Loucy (cell line): ENCODE measurements around the gene GUCD1.

Source experiments
- H2AFZ ChIP-seq: fragments of 200-600 bp; sonication (generic); 2 replicates; pipeline ENCODE4 v1.6.0; 2016; ENCODE audit warnings: antibody characterized with exemption, mild to moderate bottlenecking, low read length, moderate library complexity
- H3F3A ChIP-seq: fragments of 200-600 bp; 2 replicates; pipeline ENCODE4 v1.6.0; 2016; ENCODE audit warnings: antibody characterized with exemption, low read depth, mild to moderate bottlenecking
- H3K27me3 ChIP-seq: fragments of 200-600 bp; sonication (generic); 2 replicates; pipeline ENCODE4 v1.6.1; 2014; ENCODE audit warnings: low read length, mild to moderate bottlenecking; ENCODE audit not compliant: insufficient read depth, poor library complexity, severe bottlenecking
- H3K36me3 ChIP-seq: fragments of 200-600 bp; sonication (generic); 2 replicates; pipeline ENCODE4 v1.6.1; 2016; ENCODE audit warnings: low read length; ENCODE audit not compliant: insufficient read depth
- H3K4me1 ChIP-seq: fragments of 200-600 bp; sonication (generic); 2 replicates; pipeline ENCODE4 v1.5.1; 2014; ENCODE audit warnings: low read length, mild to moderate bottlenecking; ENCODE audit not compliant: insufficient read depth, poor library complexity, severe bottlenecking
- H3K4me2 ChIP-seq: fragments of 200-600 bp; sonication (generic); 2 replicates; pipeline ENCODE4 v1.6.0; 2014; ENCODE audit warnings: antibody characterized with exemption, low read length, low read depth, mild to moderate bottlenecking; ENCODE audit not compliant: poor library complexity, severe bottlenecking
- H3K4me3 ChIP-seq: fragments of 200-600 bp; sonication (generic); 2 replicates; pipeline ENCODE4 v1.5.1; 2014; ENCODE audit warnings: low read length, mild to moderate bottlenecking, mixed read lengths; ENCODE audit not compliant: poor library complexity, severe bottlenecking
- H3K79me2 ChIP-seq: fragments of 200-600 bp; sonication (generic); 2 replicates; pipeline ENCODE4 v1.6.1; 2014; ENCODE audit warnings: low read length; ENCODE audit not compliant: insufficient read depth
- H3K9ac ChIP-seq: fragments of 200-600 bp; sonication (generic); 2 replicates; pipeline ENCODE4 v1.6.0; 2014; ENCODE audit warnings: mild to moderate bottlenecking, low read depth, low read length, moderate library complexity; ENCODE audit not compliant: poor library complexity, severe bottlenecking
- H3K9me2 ChIP-seq: fragments of 200-600 bp; sonication (generic); replicated peaks from 2 replicates; pipeline ENCODE4 v1.6.1; 2016; ENCODE audit warnings: low read depth, low read length, mixed read lengths
- H3K9me3 ChIP-seq: fragments of 200-600 bp; sonication (generic); 2 replicates; pipeline ENCODE4 v1.6.1; 2014; ENCODE audit warnings: mild to moderate bottlenecking, antibody characterized with exemption, low read length, low read depth; ENCODE audit not compliant: insufficient read depth
- H4K20me1 ChIP-seq: fragments of 200-600 bp; sonication (generic); 2 replicates; pipeline ENCODE4 v1.6.0; 2014; ENCODE audit warnings: antibody characterized with exemption, low read length, mild to moderate bottlenecking; ENCODE audit not compliant: insufficient read depth, poor library complexity, severe bottlenecking
- CTCF ChIP-seq: fragments of 200-600 bp; sonication (generic); conservative IDR thresholded peaks from 2 replicates; pipeline ENCODE4 v1.5.1; 2014; ENCODE audit warnings: mild to moderate bottlenecking, antibody characterized with exemption, low read length
- EZH2phosphoT487 ChIP-seq: fragments of 200-600 bp; IDR thresholded peaks from 2 replicates; pipeline ENCODE4 v1.6.1; 2018; ENCODE audit warnings: antibody characterized with exemption, mild to moderate bottlenecking, moderate library complexity, borderline replicate concordance

The GUCD1 gene

GRCh38 chr22:24587948-24588347 lies 33.0 kb upstream of the GUCD1 start:
- Histone ChIP-seq H3K4me2 (no peak overlapping the region), H3F3A (no peaks in the 10 kb centered on the region), H3K36me3 (no peaks in the 10 kb centered on the region), H3K9me2 (no peaks in the 10 kb centered on the region), H3K27me3 (no peaks in the 10 kb centered on the region), H2AFZ (no peak overlapping the region), H3K4me3 (no peak overlapping the region), H3K4me1 (no peaks in the 10 kb centered on the region), H4K20me1 (no peaks in the 10 kb centered on the region), H3K9ac (no peak overlapping the region), H3K79me2 (no peaks in the 10 kb centered on the region), H3K9me3 (no peaks in the 10 kb centered on the region)
- no peak for TF ChIP-seq CTCF
- no peak for TF ChIP-seq EZH2phosphoT487

- no peaks in the 10 kb centered on the region for H3F3A ChIP-seq
- no peaks in the 10 kb centered on the region for H3K4me1 ChIP-seq
- no peaks in the 10 kb centered on the region for H3K36me3 ChIP-seq
- H3K4me2 ChIP-seq, result no peak overlapping the region
- H3K9ac ChIP-seq, result no peak overlapping the region
- H3K4me3 ChIP-seq, result no peak overlapping the region
- no peaks in the 10 kb centered on the region for H3K9me2 ChIP-seq
- H3K79me2 ChIP-seq, result no peaks in the 10 kb centered on the region
- no peaks in the 10 kb centered on the region for H4K20me1 ChIP-seq
- H2AFZ ChIP-seq, result no peak overlapping the region
- no peaks in the 10 kb centered on the region for H3K9me3 ChIP-seq
- H3K27me3 ChIP-seq, result no peaks in the 10 kb centered on the region
- TF ChIP-seq CTCF, result no peak
Measured at GRCh38 chr22:24587251-24587650, 32.3 kb upstream of the GUCD1 start.

- no peaks in the 10 kb centered on the region for H3F3A ChIP-seq
- no peaks in the 10 kb centered on the region for H3K27me3 ChIP-seq
- no peak overlapping the region for H3K4me3 ChIP-seq
Measured at GRCh38 chr22:24585927-24586546, 31.1 kb upstream of the GUCD1 start.

More at GRCh38 chr22:24585927-24586546, 31.1 kb upstream of the GUCD1 start:
- Histone ChIP-seq H3K9me2 (no peaks in the 10 kb centered on the region), H3K4me1 (no peaks in the 10 kb centered on the region), H3K79me2 (no peaks in the 10 kb centered on the region), H4K20me1 (no peaks in the 10 kb centered on the region), H2AFZ (no peak overlapping the region), H3K4me2 (no peak overlapping the region), H3K9ac (no peak overlapping the region), H3K9me3 (no peaks in the 10 kb centered on the region), H3K36me3 (no peaks in the 10 kb centered on the region)
- TF ChIP-seq EZH2phosphoT487 (no peak), CTCF (no peak)
